Measurements from ENCODE around the gene THRAP3. TPM values are rescaled to one million over a fixed set of nuclear protein-coding genes. Genes with fewer than 3 reads are reported as not detected.
"Not testable (repeated sequence)": the region's sequence is repeated elsewhere in the genome, so short reads cannot be mapped to it uniquely, and the experiment has no call there.

THRAP3 gene
- total RNA-seq, 4 donors from 2014 or later: 88.9 to 129 (median 115) TPM

DNA sequence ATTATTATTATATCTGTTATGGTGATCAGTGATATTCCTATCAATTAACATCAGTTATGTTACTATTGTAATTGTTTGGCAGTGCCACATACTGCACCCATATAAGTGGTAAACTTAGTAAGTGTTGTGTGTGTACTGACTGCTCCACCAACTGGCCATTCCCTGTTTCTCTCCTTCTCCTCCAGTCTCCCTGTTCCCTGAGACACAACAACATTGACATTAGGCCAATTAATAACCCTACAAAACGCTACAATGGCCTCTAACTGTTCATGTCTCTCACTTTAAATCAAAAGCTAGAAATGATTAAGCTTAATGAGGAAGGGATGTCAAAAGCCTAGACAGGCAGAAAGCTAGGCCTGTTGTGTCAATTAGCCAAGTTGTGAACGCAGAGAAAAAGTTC is 6.6 kb upstream of the THRAP3 start:
- WGBS, 2 donors: 51 to 61% methylated on average over 2 of the region's 2 CpGs
- no peak for TF ChIP-seq POLR2A (IDR thresholded peaks at IDR 0.05)
- peak in 3 of 6 experiments; percentile 5 to 26 (median 23) for TF ChIP-seq CTCF (IDR thresholded peaks at IDR 0.05)
- intact Hi-C loops (cut with DNase I): no loop called here
- Histone ChIP-seq H3K4me1 (peaks cover 0 to under 1% of the 10 kb centered on the region in 2 donors), H3K36me3 (no peaks in the 10 kb centered on the region), H3K27me3 (no peaks in the 10 kb centered on the region), H3K4me3 (replicated peaks in 1 of 3) (no peak overlapping the region), H3K27ac (no peak overlapping the region), H3K9me3 (no peaks in the 10 kb centered on the region)
- DNase-seq: no peak

DNA sequence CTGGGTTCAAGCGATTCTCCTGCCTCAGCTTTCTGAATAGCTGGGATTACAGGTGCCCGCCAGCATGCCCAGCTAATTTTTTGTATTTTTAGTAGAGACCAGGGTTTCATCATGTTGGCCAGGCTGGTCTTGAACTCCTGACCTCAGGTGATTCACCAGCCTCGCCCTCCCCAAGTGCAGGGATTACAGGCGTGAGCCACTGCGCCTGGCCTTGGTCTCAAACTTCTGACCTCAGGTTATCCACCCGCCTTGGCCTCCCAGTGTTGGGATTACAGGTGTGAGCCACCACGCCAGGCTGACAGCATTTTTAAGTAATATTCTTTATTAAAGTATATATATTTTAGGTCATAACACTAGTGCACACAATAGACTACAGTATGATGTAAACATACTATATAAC is 2.3 kb upstream of the THRAP3 start:
- H3K36me3 ChIP-seq; H3K27ac ChIP-seq; DNase-seq; H3K4me3 ChIP-seq (replicated peaks in 1 of 3); H3K9me3 ChIP-seq; H3K27me3 ChIP-seq: not testable (repeated sequence)
- H3K4me1 ChIP-seq: peaks cover 23 to 24% of the 10 kb centered on the region in 2 donors
- intact Hi-C loops (cut with DNase I): loop anchor here (10.0 kb wide), 1 partner anchor 53 kb away; no protein-coding TSS in a partner anchor
- WGBS, 2 donors: 97 to 98% methylated on average over 7 of the region's 7 CpGs

DNA sequence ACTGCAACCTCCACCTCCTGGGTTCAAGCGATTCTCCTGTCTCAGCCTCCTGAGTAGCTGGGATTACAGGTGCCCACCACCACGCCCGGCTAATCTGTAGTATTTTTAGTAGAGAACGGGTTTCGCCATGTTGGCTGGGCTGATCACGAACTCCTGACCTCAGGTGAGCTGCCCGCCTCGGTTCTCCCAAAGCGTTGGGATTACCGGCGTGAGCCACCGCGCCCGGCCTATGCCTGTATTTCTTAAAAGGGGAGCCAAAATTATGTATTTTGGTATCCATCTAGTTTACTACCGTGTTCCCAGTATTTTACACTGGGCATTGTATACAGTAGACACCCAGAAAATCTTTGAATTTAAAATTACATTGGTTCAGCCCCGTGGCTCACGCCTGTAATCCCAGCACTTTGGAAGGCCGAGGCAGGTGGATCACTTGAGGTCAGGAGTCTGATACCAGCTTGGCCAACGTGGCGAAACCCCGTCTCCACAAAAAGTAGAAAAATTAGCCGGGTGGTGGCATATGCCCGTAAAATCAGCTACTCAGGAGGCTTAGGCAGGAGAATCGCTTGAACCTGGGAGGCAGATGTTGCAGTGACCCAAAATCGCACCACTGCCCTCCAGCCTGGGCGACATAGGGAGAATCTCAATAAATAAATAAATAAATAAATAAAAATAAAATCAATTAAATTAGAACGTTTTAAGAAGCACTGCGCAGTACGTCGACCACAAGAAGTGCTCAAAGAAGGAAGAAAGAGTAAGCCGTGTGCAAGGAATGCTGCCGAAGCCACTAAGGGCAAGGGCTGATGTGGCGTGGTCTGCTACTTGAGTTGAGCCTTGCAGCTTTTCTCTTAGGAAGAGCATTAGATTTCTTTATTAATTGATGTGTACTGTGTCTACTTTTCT is 1.5 kb upstream of the THRAP3 start:
- H3K4me1 ChIP-seq: peaks cover 23 to 24% of the 10 kb centered on the region in 2 donors
- H3K36me3 ChIP-seq: no peaks in the 10 kb centered on the region
- WGBS, 2 donors: 84 to 85% methylated on average over 33 of the region's 33 CpGs
- peak overlapping the region; percentile 83 to 96 (median 95) for H3K27ac ChIP-seq
- no peak for TF ChIP-seq POLR2A (IDR thresholded peaks at IDR 0.05)
- TF ChIP-seq CTCF (IDR thresholded peaks at IDR 0.05): no peak
- intact Hi-C loops (cut with DNase I): loop anchor here (10.0 kb wide), 1 partner anchor 52 kb away; no protein-coding TSS in a partner anchor
- H3K9me3 ChIP-seq: no peaks in the 10 kb centered on the region
- H3K27me3 ChIP-seq: no peaks in the 10 kb centered on the region
- DNase-seq: no peak
- H3K4me3 ChIP-seq (replicated peaks in 1 of 3): peak overlapping the region in 1 of 3 donors; percentile 41

DNA sequence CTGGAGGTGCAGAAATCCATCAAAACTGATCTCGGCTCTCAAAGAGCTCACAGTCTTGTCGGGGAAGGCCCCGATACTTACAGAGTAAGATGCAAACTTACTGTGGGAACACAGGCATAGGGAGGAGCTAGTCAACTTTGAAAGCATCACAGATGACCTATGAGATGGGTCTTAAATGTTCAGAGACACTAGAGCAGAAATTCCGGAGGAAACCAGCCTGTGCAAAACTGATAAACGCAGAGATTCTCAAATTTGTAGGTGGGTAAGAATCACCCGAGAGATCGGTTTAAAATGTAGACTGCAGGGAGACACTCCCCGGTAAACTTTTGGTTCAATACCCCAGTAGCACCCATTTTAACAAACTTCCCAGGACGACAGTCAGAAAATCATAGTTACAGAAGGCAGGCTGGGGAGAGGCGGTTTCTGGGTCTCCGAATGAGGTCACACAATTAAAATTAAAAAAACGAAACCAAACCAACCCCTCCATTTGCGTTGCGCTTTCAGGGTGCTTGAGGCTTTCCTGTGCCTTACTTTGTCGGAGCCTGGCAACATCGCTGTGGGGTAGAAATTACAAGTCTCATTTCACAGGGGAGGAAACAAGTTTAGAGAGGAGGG is 755 bp upstream of the THRAP3 start:
- Histone ChIP-seq H3K36me3 (peaks cover 0 to 2% of the 10 kb centered on the region in 2 donors), H3K4me3 (replicated peaks in 1 of 3) (peak overlapping the region; percentile 32 to 62 (median 41)), H3K9me3 (no peaks in the 10 kb centered on the region), H3K4me1 (peaks cover 23 to 24% of the 10 kb centered on the region in 2 donors), H3K27ac (peak overlapping the region; percentile 83 to 96 (median 95)), H3K27me3 (no peaks in the 10 kb centered on the region)
- no peak for TF ChIP-seq POLR2A (IDR thresholded peaks at IDR 0.05)
- no peak for TF ChIP-seq CTCF (IDR thresholded peaks at IDR 0.05)
- no peak for DNase-seq
- 3 to 5% methylated on average over 16 of the region's 16 CpGs for WGBS, 2 donors
- intact Hi-C loops (cut with DNase I): loop anchor here (10.0 kb wide), 1 partner anchor 51 kb away; no protein-coding TSS in a partner anchor

DNA sequence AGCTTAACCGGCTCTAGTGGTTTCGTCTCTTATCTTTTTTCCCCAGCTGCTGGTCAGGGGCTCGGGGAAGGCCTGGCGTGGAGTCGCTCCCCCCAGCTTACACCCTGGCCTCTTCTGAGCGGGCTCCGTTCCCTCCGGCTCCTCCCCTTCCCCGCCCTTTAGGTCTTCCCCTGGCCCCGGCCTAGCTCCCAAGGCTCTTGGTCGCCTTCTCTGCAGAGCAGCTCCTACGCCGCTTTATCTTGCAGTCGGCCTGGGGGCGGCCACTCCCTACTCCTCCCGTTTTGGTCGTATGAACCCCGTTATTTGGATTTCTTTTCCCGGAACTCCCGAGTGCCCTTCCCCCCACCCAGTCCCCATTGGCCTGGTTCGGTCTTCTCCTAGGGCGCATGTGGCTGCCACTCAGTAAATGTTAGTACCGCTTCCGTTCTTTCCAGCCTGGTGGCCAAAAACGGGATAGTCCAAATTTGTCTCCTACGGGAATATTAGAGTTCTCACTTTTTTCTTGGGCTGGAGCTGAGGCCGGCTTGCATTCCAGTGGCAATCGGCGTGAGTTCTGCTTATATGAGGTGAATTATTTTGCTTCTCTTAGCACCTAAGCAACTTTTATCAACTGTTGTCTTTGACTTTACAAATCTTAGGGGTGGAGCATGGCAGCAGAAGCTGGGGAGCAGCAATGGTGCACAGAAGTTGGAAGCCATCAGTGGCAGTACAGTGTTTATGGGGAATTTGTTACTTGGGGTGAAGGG is 467 bp downstream of the THRAP3 start:
- peak; percentile 71 to 74 for DNase-seq
- Histone ChIP-seq H3K4me3 (replicated peaks in 1 of 3) (peak overlapping the region; percentile 64 to 88 (median 71)), H3K4me1 (peaks cover 23 to 24% of the 10 kb centered on the region in 2 donors), H3K9me3 (no peaks in the 10 kb centered on the region), H3K36me3 (peaks cover 0 to 7% of the 10 kb centered on the region in 2 donors), H3K27ac (peak overlapping the region; percentile 90 to 96 (median 91)), H3K27me3 (no peaks in the 10 kb centered on the region)
- intact Hi-C loops (cut with DNase I): loop anchor here (10.0 kb wide), 1 partner anchor 50 kb away; no protein-coding TSS in a partner anchor
- TF ChIP-seq POLR2A (IDR thresholded peaks at IDR 0.05) (no peak), CTCF (IDR thresholded peaks at IDR 0.05) (peak in 5 of 6 experiments; percentile 24 to 58 (median 36))
- 0 to 1% methylated on average over 27 to 29 of the region's 29 CpGs for WGBS, 2 donors

Data from thyroid gland (tissue), 4 donors.